LNCaP clone FGC (cell line): ENCODE data around the gene KIAA0825.

Experiments used
- DNase-seq: peaks from one replicate; pipeline ENCODE4 v3.0.0-alpha.2; 2011; ENCODE audit warnings: low read depth
- H3K4me3 ChIP-seq: 2 replicates; pipeline ENCODE4 v1.5.1; 2011; ENCODE audit warnings: mild to moderate bottlenecking, low read depth, low read length, control low read depth
- CTCF ChIP-seq: IDR thresholded peaks from 2 replicates; pipeline ENCODE4 v1.5.1; 2012; ENCODE audit warnings: mild to moderate bottlenecking; ENCODE audit not compliant: control insufficient read depth, insufficient read depth; ENCODE audit errors: extremely low read depth

Gene KIAA0825

GRCh38 chr5:94313696-94314095 lies 304.7 kb downstream of the KIAA0825 start:
- DNase-seq = no peak
- no peak overlapping the region for H3K4me3 ChIP-seq
- TF ChIP-seq CTCF = no peak

- no peak for TF ChIP-seq CTCF
- no peak overlapping the region for H3K4me3 ChIP-seq
- no peak for DNase-seq
These were observed 305.2 kb downstream of the KIAA0825 start for GRCh38 chr5:94313188-94313587.

GRCh38 chr5:94312298-94312697 lies 306.1 kb downstream of the KIAA0825 start:
- no peak for DNase-seq
- no peak for TF ChIP-seq CTCF
- H3K4me3 ChIP-seq = no peak overlapping the region

- TF ChIP-seq CTCF = 0 out of 2 replicates have a peak, but pooled peaks have one; percentile 17
These were observed 307.6 kb downstream of the KIAA0825 start for GRCh38 chr5:94310833-94311232.

GRCh38 chr5:94309141-94309540 lies 309.3 kb downstream of the KIAA0825 start:
- no peak overlapping the region for H3K4me3 ChIP-seq
- TF ChIP-seq CTCF = no peak
- no peak for DNase-seq

More at GRCh38 chr5:94310833-94311232, 307.6 kb downstream of the KIAA0825 start:
- no peak for DNase-seq
- H3K4me3 ChIP-seq = no peak overlapping the region

- TF ChIP-seq CTCF = no peak
- no peak overlapping the region for H3K4me3 ChIP-seq
- DNase-seq = no peak
These were observed 310.0 kb downstream of the KIAA0825 start for GRCh38 chr5:94308442-94308841.

GRCh38 chr5:94304146-94304545 lies 314.3 kb downstream of the KIAA0825 start:
- TF ChIP-seq CTCF = no peak
- DNase-seq = no peak
- H3K4me3 ChIP-seq = no peak overlapping the region
